ENCODE measurements around the gene PHF21A.

PHF21A gene

GRCh38 chr11:45935349-45936064, 185.7 kb downstream of the PHF21A start:
- TF ChIP-seq FOXP2 (optimal IDR thresholded peaks at IDR 0.05; ENCODE audit: borderline replicate concordance, extremely low read depth, extremely low read length, insufficient read depth) (no peak), TAF1 (IDR thresholded peaks at IDR 0.05; ENCODE audit: borderline replicate concordance, insufficient read depth, low read length) (no peak), POLR2AphosphoS5 (IDR thresholded peaks at IDR 0.05; ENCODE audit: low read depth, low read length) (no peak), REST (IDR thresholded peaks at IDR 0.05; ENCODE audit: insufficient read depth in 1 of 2, low read depth in 2 of 2, low read length in 2 of 2) (no peak), SIN3A (IDR thresholded peaks at IDR 0.05; ENCODE audit: borderline replicate concordance, insufficient read depth, low read length) (no peak)

GRCh38 chr11:45934580-45935318, 186.5 kb downstream of the PHF21A start:
- TF ChIP-seq REST (IDR thresholded peaks at IDR 0.05; ENCODE audit: insufficient read depth in 1 of 2, low read depth in 2 of 2, low read length in 2 of 2), result no peak
- no peak for TF ChIP-seq SIN3A (IDR thresholded peaks at IDR 0.05; ENCODE audit: borderline replicate concordance, insufficient read depth, low read length)
- no peak for TF ChIP-seq TAF1 (IDR thresholded peaks at IDR 0.05; ENCODE audit: borderline replicate concordance, insufficient read depth, low read length)
- TF ChIP-seq POLR2AphosphoS5 (IDR thresholded peaks at IDR 0.05; ENCODE audit: low read depth, low read length), result no peak
- no peak for TF ChIP-seq FOXP2 (optimal IDR thresholded peaks at IDR 0.05; ENCODE audit: borderline replicate concordance, extremely low read depth, extremely low read length, insufficient read depth)

GRCh38 chr11:45933846-45934579, 187.2 kb downstream of the PHF21A start:
- TF ChIP-seq SIN3A (IDR thresholded peaks at IDR 0.05; ENCODE audit: borderline replicate concordance, insufficient read depth, low read length), result no peak
- TF ChIP-seq FOXP2 (optimal IDR thresholded peaks at IDR 0.05; ENCODE audit: borderline replicate concordance, extremely low read depth, extremely low read length, insufficient read depth), result no peak
- no peak for TF ChIP-seq TAF1 (IDR thresholded peaks at IDR 0.05; ENCODE audit: borderline replicate concordance, insufficient read depth, low read length)
- no peak for TF ChIP-seq POLR2AphosphoS5 (IDR thresholded peaks at IDR 0.05; ENCODE audit: low read depth, low read length)
- no peak for TF ChIP-seq REST (IDR thresholded peaks at IDR 0.05; ENCODE audit: insufficient read depth in 1 of 2, low read depth in 2 of 2, low read length in 2 of 2)

- TF ChIP-seq POLR2AphosphoS5 (IDR thresholded peaks at IDR 0.05; ENCODE audit: low read depth, low read length) (no peak), FOXP2 (optimal IDR thresholded peaks at IDR 0.05; ENCODE audit: borderline replicate concordance, extremely low read depth, extremely low read length, insufficient read depth) (no peak), TAF1 (IDR thresholded peaks at IDR 0.05; ENCODE audit: borderline replicate concordance, insufficient read depth, low read length) (no peak), REST (IDR thresholded peaks at IDR 0.05; ENCODE audit: insufficient read depth in 1 of 2, low read depth in 2 of 2, low read length in 2 of 2) (no peak), SIN3A (IDR thresholded peaks at IDR 0.05; ENCODE audit: borderline replicate concordance, insufficient read depth, low read length) (no peak)
Measured at GRCh38 chr11:45933131-45933831, 188.0 kb downstream of the PHF21A start.

All from PFSK-1 (cell line).